Astrocyte of the cerebellum (primary cell): ENCODE measurements around the gene KRTAP13-1.

ENCODE experiments used
- DNase-seq: peaks from one replicate; pipeline ENCODE4 v3.0.0-alpha.2; 2011; ENCODE audit warnings: low read depth
- H3K4me3 ChIP-seq: 2 replicates; pipeline ENCODE4 v1.5.1; 2011; ENCODE audit warnings: mild to moderate bottlenecking, low read depth, low read length, moderate library complexity
- in situ Hi-C: cut with HindIII; loops from 2 replicates; pipeline ENCODE4 v1.10.0; 2017; ENCODE audit warnings: low sequenced_read_pairs
- TF ChIP-seq, protein P1 (sequence below): IDR thresholded peaks from 2 replicates; pipeline ENCODE4 v1.5.1; 2012; ENCODE audit warnings: low read length, low read depth, moderate library complexity, mild to moderate bottlenecking; ENCODE audit errors: missing control alignments

The KRTAP13-1 gene

GRCh38 chr21:30444204-30444603, 48.4 kb downstream of the KRTAP13-1 start:
- DNase-seq, result no peak
- no peak overlapping the region for H3K4me3 ChIP-seq
- TF ChIP-seq, protein P1, sequence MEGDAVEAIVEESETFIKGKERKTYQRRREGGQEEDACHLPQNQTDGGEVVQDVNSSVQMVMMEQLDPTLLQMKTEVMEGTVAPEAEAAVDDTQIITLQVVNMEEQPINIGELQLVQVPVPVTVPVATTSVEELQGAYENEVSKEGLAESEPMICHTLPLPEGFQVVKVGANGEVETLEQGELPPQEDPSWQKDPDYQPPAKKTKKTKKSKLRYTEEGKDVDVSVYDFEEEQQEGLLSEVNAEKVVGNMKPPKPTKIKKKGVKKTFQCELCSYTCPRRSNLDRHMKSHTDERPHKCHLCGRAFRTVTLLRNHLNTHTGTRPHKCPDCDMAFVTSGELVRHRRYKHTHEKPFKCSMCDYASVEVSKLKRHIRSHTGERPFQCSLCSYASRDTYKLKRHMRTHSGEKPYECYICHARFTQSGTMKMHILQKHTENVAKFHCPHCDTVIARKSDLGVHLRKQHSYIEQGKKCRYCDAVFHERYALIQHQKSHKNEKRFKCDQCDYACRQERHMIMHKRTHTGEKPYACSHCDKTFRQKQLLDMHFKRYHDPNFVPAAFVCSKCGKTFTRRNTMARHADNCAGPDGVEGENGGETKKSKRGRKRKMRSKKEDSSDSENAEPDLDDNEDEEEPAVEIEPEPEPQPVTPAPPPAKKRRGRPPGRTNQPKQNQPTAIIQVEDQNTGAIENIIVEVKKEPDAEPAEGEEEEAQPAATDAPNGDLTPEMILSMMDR, result no peak
- in situ Hi-C loops, result no loop called here
